HepG2 (cell line): ENCODE results near the gene ALB. TPM values are rescaled to one million over a fixed set of nuclear protein-coding genes. Genes with fewer than 3 reads are reported as not detected.

Experiments
- ARID5B ChIP-seq: IDR thresholded peaks from 2 replicates; pipeline ENCODE4 v1.4.0; 2020; ENCODE audit warnings: mild to moderate bottlenecking, missing genetic modification reagents
- BCL6 ChIP-seq: IDR thresholded peaks from 2 replicates; pipeline ENCODE4 v1.6.1; 2016; ENCODE audit warnings: missing genetic modification reagents, missing compliant biosample characterization
- CEBPB ChIP-seq: IDR thresholded peaks from 2 replicates; pipeline ENCODE4 v1.6.1; 2011; ENCODE audit warnings: low read depth, low read length, improper control_type of control experiment, borderline replicate concordance
- HES4 ChIP-seq: sonication (generic); formaldehyde crosslinking; IDR thresholded peaks from 2 replicates; pipeline ENCODE4 v1.9.0; 2021; ENCODE audit warnings: mild to moderate bottlenecking, missing genetic modification reagents, borderline replicate concordance
- MXD4 ChIP-seq: IDR thresholded peaks from 2 replicates; pipeline ENCODE4 v1.6.1; 2016; ENCODE audit warnings: mild to moderate bottlenecking, missing biosample characterization, missing genetic modification reagents
- NFYB ChIP-seq: sonication (generic); formaldehyde crosslinking; IDR thresholded peaks from 2 replicates; pipeline ENCODE4 v1.4.0; 2020; ENCODE audit warnings: missing genetic modification reagents
- POLR2AphosphoS5 ChIP-seq: IDR thresholded peaks from 2 replicates; pipeline ENCODE4 v1.6.1; 2012; ENCODE audit warnings: low read depth, low read length
- RBM22 ChIP-seq: fragments of 200-400 bp; formaldehyde crosslinking; optimal IDR thresholded peaks from 2 replicates; pipeline ENCODE3; 2017; ENCODE audit warnings: mild to moderate bottlenecking, low read length, moderate library complexity
- SP1 ChIP-seq, 2 experiments: fragments of 450-650 bp in 1 of 2; sonication (generic) in 1 of 2; formaldehyde crosslinking in 1 of 2; IDR thresholded peaks; 2 replicates each; pipeline versions ENCODE4 v1.4.0 to v1.6.1; 2016 to 2020; ENCODE audit warnings: missing genetic modification reagents in 1 of 2
- ZNF18 ChIP-seq: sonication (generic); formaldehyde crosslinking; IDR thresholded peaks from 2 replicates; pipeline ENCODE4 v1.8.0; 2022; ENCODE audit warnings: mild to moderate bottlenecking, missing genetic modification reagents; ENCODE audit not compliant: insufficient replicate concordance
- ZNF782 ChIP-seq: sonication (generic); formaldehyde crosslinking; IDR thresholded peaks from 2 replicates; pipeline ENCODE4 v1.4.0; 2020; ENCODE audit warnings: missing genetic modification reagents, mild to moderate bottlenecking, borderline replicate concordance
- ZNF816 ChIP-seq: sonication (generic); formaldehyde crosslinking; IDR thresholded peaks from 2 replicates; pipeline ENCODE4 v1.8.0; 2022; ENCODE audit warnings: missing genetic modification reagents, mild to moderate bottlenecking, borderline replicate concordance
- polyA plus RNA-seq, 8 experiments: library from polyadenylated mRNA; depleted of rRNA in 3 of 8; stranded (reverse) in 7 of 8; unstranded in 1 of 8; fragments of >200 nt; fragmentation: Illumina TruSeq in 4 of 8; extraction: Trizol in 4 of 8; gene quantifications; 2 replicates each; pipeline versions ENCODE4 v1.2.1 to v1.2.3, GENCODE V29; 2011 to 2016; ENCODE audit warnings: low read depth in 4 of 8, missing spikeins in 1 of 8, mixed read lengths in 1 of 8; ENCODE audit not compliant: insufficient read depth in 1 of 8
- total RNA-seq, 5 experiments: library from RNA; depleted of rRNA; stranded (reverse); fragments of >200 nt; fragmentation: Illumina TruSeq; extraction: Trizol; gene quantifications; 2 replicates each; pipeline ENCODE4 v1.2.3, GENCODE V29; 2016; ENCODE audit warnings: low read depth in 1 of 5

Gene ALB
- total and polyA plus RNA-seq, 2 of the 13 experiments (the other 11 are each of a cell fraction or from before 2014, with no cell fraction given), result 22,259 to 22,625 TPM

- TF ChIP-seq RBM22, result peak; percentile 84
- no peak for TF ChIP-seq MXD4 (CRISPR knock-in tag)
- peak; percentile 70 for TF ChIP-seq POLR2AphosphoS5
- no peak for TF ChIP-seq BCL6 (CRISPR knock-in tag)
- TF ChIP-seq HES4 (CRISPR knock-in tag), result no peak
- TF ChIP-seq ZNF18 (CRISPR knock-in tag), result no peak
- TF ChIP-seq CEBPB, result no peak
- no peak for TF ChIP-seq ZNF816 (CRISPR knock-in tag)
- TF ChIP-seq SP1 (IDR thresholded peaks at IDR 0.05), result no peak
- TF ChIP-seq SP1 (CRISPR knock-in tag; IDR thresholded peaks at IDR 0.05), result no peak
- no peak for TF ChIP-seq NFYB
- TF ChIP-seq ZNF782, result no peak
- no peak for TF ChIP-seq ARID5B
Measured at GRCh38 chr4:73451404-73451803, 47.3 kb downstream of the ALB start (continued).
